GM19438 (cell line): ENCODE measurements around the gene CARNS1.
"Not testable (repeated sequence)": the region's sequence is repeated elsewhere in the genome, so short reads cannot be mapped to it uniquely, and the experiment has no call there.

Experiments used
- ATAC-seq: cut with Tn5 transposase; IDR thresholded peaks from one replicate; pipeline ENCODE4 v1.9.1; 2021; ENCODE audit warnings: low read depth; ENCODE audit not compliant: unreplicated experiment

Gene CARNS1

GRCh38 chr11:67423466-67423865, 8.0 kb downstream of the CARNS1 start:
- ATAC-seq = no peak

GRCh38 chr11:67423891-67424613, 8.6 kb downstream of the CARNS1 start:
- ATAC-seq = no peak

- ATAC-seq = not testable (repeated sequence)
These were observed 11.9 kb downstream of the CARNS1 start for GRCh38 chr11:67427364-67427859.

GRCh38 chr11:67428052-67429001, 12.8 kb downstream of the CARNS1 start, which contains the start of gene RPS6KB2:
Gene RPS6KB2, plus strand, starts transcription at chr11:67428494. Its CDS starts 52 bp downstream, at chr11:67428546.
- peak; percentile 77 for ATAC-seq

- ATAC-seq = no peak
These were observed 13.7 kb downstream of the CARNS1 start for GRCh38 chr11:67429038-67429668.

- ATAC-seq = no peak
These were observed 14.2 kb downstream of the CARNS1 start for GRCh38 chr11:67429722-67430121.

- ATAC-seq = no peak
These were observed 16.1 kb downstream of the CARNS1 start for GRCh38 chr11:67431346-67432249.

- no peak for ATAC-seq
These were observed 17.3 kb downstream of the CARNS1 start for GRCh38 chr11:67432655-67433349.

GRCh38 chr11:67433536-67434394, 18.3 kb downstream of the CARNS1 start:
- no peak for ATAC-seq

GRCh38 chr11:67434395-67434881, 19.0 kb downstream of the CARNS1 start:
- no peak for ATAC-seq

- no peak for ATAC-seq
These were observed 19.7 kb downstream of the CARNS1 start for GRCh38 chr11:67435031-67435726.

- ATAC-seq = no peak
These were observed 20.4 kb downstream of the CARNS1 start for GRCh38 chr11:67435727-67436458.

GRCh38 chr11:67436459-67437081, 21.1 kb downstream of the CARNS1 start:
- peak; percentile 41 for ATAC-seq

- no peak for ATAC-seq
These were observed 21.8 kb downstream of the CARNS1 start, which contains the start of gene PTPRCAP for GRCh38 chr11:67437082-67437808. Gene PTPRCAP, minus strand, starts transcription at chr11:67437682. Its CDS starts 63 bp downstream, at chr11:67437619.

GRCh38 chr11:67437809-67438157, 22.3 kb downstream of the CARNS1 start:
- no peak for ATAC-seq
